Activated T-helper 2 cell treated with anti-CD3 and anti-CD28 coated beads, Interferon-gamma antibody, Interleukin-2, Interleukin-4, amounts not matched to agents 10 μg/mL and 5 μg/mL and 100 μg/mL, durations not matched to agents 14 hours and 24 hours and 36 hours (primary cell): ENCODE results near the gene IL1RAPL2. TPM values are rescaled to one million over a fixed set of nuclear protein-coding genes. Genes with fewer than 3 reads are reported as not detected.

Experiments
- DNase-seq: peaks from one replicate; pipeline ENCODE4 v3.0.0; 2021; ENCODE audit warnings: low spot score
- H3K27ac Mint-ChIP-seq: one replicate; pipeline ENCODE4 v1.8.0; 2021; ENCODE audit warnings: mixed read lengths
- H3K27me3 Mint-ChIP-seq: one replicate; pipeline ENCODE4 v1.8.0; 2021; ENCODE audit warnings: low read depth, mixed read lengths
- H3K36me3 Mint-ChIP-seq: one replicate; pipeline ENCODE4 v1.8.0; 2021; ENCODE audit warnings: low read depth, mixed read lengths
- H3K4me1 Mint-ChIP-seq: one replicate; pipeline ENCODE4 v1.8.0; 2021; ENCODE audit warnings: low read depth, mixed read lengths
- H3K4me3 Mint-ChIP-seq: one replicate; pipeline ENCODE4 v1.8.0; 2021; ENCODE audit warnings: low read depth, mild to moderate bottlenecking, moderate library complexity, mixed read lengths
- H3K9me3 Mint-ChIP-seq: one replicate; pipeline ENCODE4 v1.8.0; 2021; ENCODE audit warnings: mixed read lengths
- intact Hi-C: fragments of 100-400 bp; cut with micrococcal nuclease; formaldehyde crosslinking; loops from one replicate; pipeline ENCODE4 v1.15.1; 2023
- total RNA-seq: library from RNA; stranded (reverse); gene quantifications from 2 replicates; pipeline ENCODE4 v1.2.3, GENCODE V29; 2022

IL1RAPL2 gene
- total RNA-seq, 1 donor from 2014 or later, result not detected

DNA sequence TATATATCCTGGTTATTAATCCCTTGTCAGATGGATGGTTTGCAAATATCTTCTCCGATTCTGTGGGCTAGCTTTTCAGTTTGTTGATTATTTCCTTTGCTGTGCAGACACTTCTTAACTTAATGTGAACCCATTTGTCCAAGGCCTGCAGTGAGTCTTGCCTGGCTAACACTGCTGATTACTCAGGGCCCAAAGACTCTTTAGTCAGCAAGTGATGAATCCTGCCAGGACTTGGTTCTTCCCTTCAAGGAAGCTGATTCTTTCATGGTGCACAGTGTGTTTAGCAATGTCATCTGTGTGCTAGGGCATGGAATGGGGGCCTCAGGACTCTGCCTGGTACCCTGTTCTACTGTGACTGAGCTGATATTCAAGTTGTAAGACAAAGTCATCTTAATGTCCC is 736.2 kb downstream of the IL1RAPL2 start:
- DNase-seq, result no peak
- H3K9me3 Mint-ChIP-seq, result no peaks in the 10 kb centered on the region
- H3K36me3 Mint-ChIP-seq, result no peaks in the 10 kb centered on the region
- no peak overlapping the region for H3K4me3 Mint-ChIP-seq
- no peak overlapping the region for H3K27ac Mint-ChIP-seq
- no peaks in the 10 kb centered on the region for H3K27me3 Mint-ChIP-seq
- H3K4me1 Mint-ChIP-seq, result no peaks in the 10 kb centered on the region
- intact Hi-C loops, result no loop called here

DNA sequence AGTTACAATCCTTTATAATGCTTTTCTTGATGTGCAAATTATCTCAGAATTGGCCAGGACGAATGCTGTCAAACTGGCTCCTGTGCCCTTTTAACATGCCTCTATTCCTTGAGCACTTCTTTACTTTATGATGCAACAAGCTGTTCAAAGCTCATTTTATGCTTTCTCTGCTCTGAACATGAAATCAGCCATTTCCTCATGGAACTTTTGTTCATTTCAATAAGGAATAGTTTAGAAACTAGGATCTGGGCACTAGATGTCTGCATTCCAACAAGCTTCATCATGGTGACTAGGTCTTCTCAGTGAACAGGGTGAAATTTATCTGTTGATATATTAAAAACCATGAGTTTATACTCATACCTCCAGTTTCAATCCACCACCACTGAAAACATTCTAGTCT is 741.8 kb downstream of the IL1RAPL2 start:
- H3K9me3 Mint-ChIP-seq, result no peaks in the 10 kb centered on the region
- no peaks in the 10 kb centered on the region for H3K4me1 Mint-ChIP-seq
- no peaks in the 10 kb centered on the region for H3K36me3 Mint-ChIP-seq
- no peak for DNase-seq
- intact Hi-C loops, result no loop called here
- no peak overlapping the region for H3K4me3 Mint-ChIP-seq
- no peak overlapping the region for H3K27ac Mint-ChIP-seq
- H3K27me3 Mint-ChIP-seq, result no peaks in the 10 kb centered on the region

DNA sequence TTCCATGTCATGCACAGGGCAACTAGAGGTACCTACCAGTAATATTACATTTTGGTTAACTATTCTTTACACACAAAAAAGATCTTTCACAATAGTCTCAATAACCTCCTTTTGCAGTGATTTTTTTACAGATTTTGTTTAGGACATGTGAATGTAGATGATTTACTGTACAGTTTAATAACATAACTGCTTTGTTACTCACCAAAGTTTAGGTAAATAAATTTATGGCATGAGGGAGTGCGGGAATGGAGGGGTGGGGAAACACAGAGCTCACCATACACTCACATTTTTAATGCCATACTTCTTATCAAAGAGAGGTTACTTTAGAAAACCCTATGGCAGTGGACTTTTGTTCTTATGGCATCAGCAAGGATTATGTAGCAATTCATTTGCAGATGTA is 747.6 kb downstream of the IL1RAPL2 start:
- H3K27me3 Mint-ChIP-seq, result no peaks in the 10 kb centered on the region
- H3K27ac Mint-ChIP-seq, result no peak overlapping the region
- H3K4me3 Mint-ChIP-seq, result no peak overlapping the region
- H3K36me3 Mint-ChIP-seq, result no peaks in the 10 kb centered on the region
- no peak for DNase-seq
- H3K9me3 Mint-ChIP-seq, result no peaks in the 10 kb centered on the region
- intact Hi-C loops, result no loop called here
- H3K4me1 Mint-ChIP-seq, result no peaks in the 10 kb centered on the region

DNA sequence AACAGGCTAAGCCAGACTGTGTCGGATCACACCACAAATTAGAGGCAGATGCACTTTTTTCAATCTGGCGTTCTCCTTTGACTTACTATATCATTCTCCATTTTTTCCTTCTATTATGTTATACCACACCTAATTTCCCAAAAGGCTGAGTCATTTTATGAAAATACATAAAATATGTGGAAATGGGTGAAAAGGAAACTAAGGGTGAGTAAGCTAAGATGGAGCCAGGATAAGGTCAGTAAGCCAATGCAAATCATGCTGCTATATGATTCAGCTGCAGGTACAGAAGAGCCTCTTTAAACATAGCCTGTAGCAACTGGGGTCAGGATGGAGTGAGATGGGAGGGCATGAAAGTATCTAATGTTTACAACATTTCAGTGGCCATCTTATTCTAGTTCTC is 748.5 kb downstream of the IL1RAPL2 start:
- intact Hi-C loops, result no loop called here
- no peaks in the 10 kb centered on the region for H3K9me3 Mint-ChIP-seq
- no peaks in the 10 kb centered on the region for H3K36me3 Mint-ChIP-seq
- no peak overlapping the region for H3K27ac Mint-ChIP-seq
- H3K4me1 Mint-ChIP-seq, result no peaks in the 10 kb centered on the region
- H3K27me3 Mint-ChIP-seq, result no peaks in the 10 kb centered on the region
- H3K4me3 Mint-ChIP-seq, result no peak overlapping the region
- no peak for DNase-seq

DNA sequence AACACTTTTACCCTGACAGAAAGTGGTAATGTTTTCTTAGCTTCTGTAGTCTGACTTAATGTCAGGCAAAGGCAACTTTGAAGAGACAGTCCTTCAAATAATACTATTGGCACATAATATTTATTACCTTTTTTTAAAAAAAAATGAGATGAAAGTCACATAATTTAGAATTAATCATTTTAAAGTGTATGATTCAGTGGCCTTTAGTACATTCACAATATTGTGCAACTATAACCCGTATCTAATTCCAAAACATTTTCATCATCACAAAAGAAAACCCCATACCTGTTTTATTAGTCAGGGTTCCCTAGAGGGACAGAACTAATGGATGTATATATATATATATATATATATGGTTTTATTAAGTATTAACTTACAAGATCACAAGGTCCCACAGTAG is 749.2 kb downstream of the IL1RAPL2 start:
- DNase-seq, result no peak
- Mint-ChIP-seq H3K4me3 (no peak overlapping the region), H3K9me3 (no peaks in the 10 kb centered on the region)

DNA sequence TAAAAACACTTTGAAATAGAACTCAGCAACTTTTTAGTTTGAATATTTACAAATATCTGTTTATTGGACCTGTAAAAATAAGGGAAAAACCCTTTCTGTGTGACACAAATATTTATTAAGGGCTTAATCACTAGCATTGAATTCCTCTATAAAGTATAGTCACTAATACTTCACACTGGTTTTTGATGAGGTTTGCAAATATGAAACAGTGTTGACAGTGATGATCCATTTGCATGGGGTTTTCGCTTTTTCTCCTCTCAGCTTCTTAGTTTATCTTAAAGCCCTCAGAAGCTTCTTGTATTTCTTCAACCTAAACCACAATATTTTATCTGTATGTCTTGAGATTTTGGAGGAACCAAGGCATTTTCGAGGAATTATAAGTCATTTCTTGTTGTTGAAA is 751.1 kb downstream of the IL1RAPL2 start:
- no peaks in the 10 kb centered on the region for H3K36me3 Mint-ChIP-seq
- H3K27ac Mint-ChIP-seq, result no peak overlapping the region
- no peak overlapping the region for H3K4me3 Mint-ChIP-seq
- no peaks in the 10 kb centered on the region for H3K4me1 Mint-ChIP-seq
- no peaks in the 10 kb centered on the region for H3K9me3 Mint-ChIP-seq
- H3K27me3 Mint-ChIP-seq, result no peaks in the 10 kb centered on the region
- no peak for DNase-seq
- intact Hi-C loops, result no loop called here

More for the DNA sequence above, 749.2 kb downstream of the IL1RAPL2 start:
- Mint-ChIP-seq H3K27ac (no peak overlapping the region), H3K4me1 (no peaks in the 10 kb centered on the region), H3K36me3 (no peaks in the 10 kb centered on the region), H3K27me3 (no peaks in the 10 kb centered on the region)
- intact Hi-C loops, result no loop called here

DNA sequence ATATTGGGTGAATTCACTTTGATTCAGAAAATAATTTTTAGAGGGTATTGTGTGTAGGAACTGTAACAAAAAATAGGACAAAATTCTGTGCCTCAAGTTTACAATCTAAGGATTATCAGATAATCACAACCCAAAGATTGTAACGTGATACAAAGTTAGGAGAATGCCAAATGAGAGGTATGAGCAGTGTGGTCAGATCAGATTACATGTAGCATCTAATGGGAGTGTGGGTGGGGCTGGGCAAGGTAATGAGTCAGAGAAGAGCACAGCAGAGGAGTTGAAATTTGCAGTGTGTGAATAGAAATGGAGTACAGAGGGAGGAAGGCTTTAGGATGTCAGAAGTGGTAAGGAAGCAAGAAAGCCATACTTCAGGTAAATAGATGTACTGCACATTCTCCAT is 757.9 kb downstream of the IL1RAPL2 start:
- no peaks in the 10 kb centered on the region for H3K36me3 Mint-ChIP-seq
- no peaks in the 10 kb centered on the region for H3K9me3 Mint-ChIP-seq
- no peak overlapping the region for H3K27ac Mint-ChIP-seq
- H3K4me1 Mint-ChIP-seq, result no peaks in the 10 kb centered on the region
- H3K27me3 Mint-ChIP-seq, result no peaks in the 10 kb centered on the region
- H3K4me3 Mint-ChIP-seq, result no peak overlapping the region
- intact Hi-C loops, result no loop called here
- DNase-seq, result no peak

DNA sequence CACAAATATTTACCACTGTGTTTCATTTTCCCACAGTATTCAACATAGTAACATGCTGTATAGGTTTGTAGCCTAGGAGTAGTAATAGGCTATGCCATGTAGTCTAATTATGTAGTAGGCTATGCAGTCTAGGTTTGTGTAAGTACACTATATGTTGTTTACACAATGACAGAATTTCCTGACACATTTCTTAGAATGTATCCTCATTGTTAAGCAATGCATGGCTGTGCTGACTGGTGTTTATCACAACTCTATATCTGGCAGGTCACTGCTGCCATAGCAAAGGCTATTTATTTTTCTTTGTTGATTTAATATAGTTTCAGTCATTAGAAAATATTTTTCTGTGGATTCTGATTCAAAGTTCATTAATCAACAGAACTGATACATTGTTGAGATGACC is 762.8 kb downstream of the IL1RAPL2 start:
- DNase-seq, result no peak
- H3K27me3 Mint-ChIP-seq, result no peaks in the 10 kb centered on the region
- H3K4me3 Mint-ChIP-seq, result no peak overlapping the region
- no peaks in the 10 kb centered on the region for H3K9me3 Mint-ChIP-seq
- intact Hi-C loops, result no loop called here
- no peaks in the 10 kb centered on the region for H3K4me1 Mint-ChIP-seq
- no peaks in the 10 kb centered on the region for H3K36me3 Mint-ChIP-seq
- no peak overlapping the region for H3K27ac Mint-ChIP-seq

DNA sequence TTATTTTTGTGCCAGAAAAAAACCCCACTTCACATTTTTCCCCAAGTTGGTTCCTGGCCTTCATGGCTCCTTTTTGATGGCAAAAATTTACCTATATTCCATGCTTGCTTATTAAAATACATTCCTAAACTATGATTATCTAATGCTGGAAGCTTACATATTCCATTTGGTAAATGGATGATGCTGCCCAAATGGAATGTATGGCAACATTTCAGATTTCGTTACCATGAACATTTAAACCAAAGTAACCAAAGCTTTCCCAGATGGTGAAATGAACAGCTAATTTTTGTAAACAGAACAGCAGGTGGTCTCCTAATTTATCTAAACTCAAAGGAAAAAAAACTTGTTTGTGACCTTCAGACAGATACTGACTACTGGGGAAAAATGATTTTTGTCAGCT is 765.2 kb downstream of the IL1RAPL2 start:
- H3K27me3 Mint-ChIP-seq, result no peaks in the 10 kb centered on the region
- H3K9me3 Mint-ChIP-seq, result no peaks in the 10 kb centered on the region
- no peak overlapping the region for H3K27ac Mint-ChIP-seq
- no peak for DNase-seq
- intact Hi-C loops, result no loop called here
- H3K36me3 Mint-ChIP-seq, result no peaks in the 10 kb centered on the region
- H3K4me3 Mint-ChIP-seq, result no peak overlapping the region
- H3K4me1 Mint-ChIP-seq, result no peaks in the 10 kb centered on the region

DNA sequence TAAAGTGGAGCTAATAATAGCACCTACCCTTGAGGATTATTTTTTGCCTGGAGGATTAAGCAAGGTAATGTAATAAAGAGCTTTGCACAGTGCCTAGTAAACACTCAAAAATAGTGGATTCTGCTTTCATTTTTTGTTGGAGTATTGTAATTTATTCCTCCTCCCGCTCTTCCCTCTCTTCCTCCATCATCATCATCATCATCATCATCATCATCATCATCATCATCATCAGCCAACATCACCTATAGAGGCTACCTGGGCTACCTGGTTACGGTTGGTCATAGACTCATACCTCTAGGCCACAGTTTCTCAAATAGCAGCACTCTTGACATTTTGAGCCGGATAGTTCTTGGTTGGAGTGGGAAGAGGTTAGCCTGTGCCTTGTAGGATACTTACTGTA is 781.4 kb downstream of the IL1RAPL2 start:
- Mint-ChIP-seq H3K4me3 (no peak overlapping the region), H3K27ac (no peak overlapping the region), H3K27me3 (no peaks in the 10 kb centered on the region), H3K4me1 (no peaks in the 10 kb centered on the region), H3K9me3 (peaks cover 13% of the 10 kb centered on the region), H3K36me3 (no peaks in the 10 kb centered on the region)
- DNase-seq, result no peak
- intact Hi-C loops, result no loop called here

DNA sequence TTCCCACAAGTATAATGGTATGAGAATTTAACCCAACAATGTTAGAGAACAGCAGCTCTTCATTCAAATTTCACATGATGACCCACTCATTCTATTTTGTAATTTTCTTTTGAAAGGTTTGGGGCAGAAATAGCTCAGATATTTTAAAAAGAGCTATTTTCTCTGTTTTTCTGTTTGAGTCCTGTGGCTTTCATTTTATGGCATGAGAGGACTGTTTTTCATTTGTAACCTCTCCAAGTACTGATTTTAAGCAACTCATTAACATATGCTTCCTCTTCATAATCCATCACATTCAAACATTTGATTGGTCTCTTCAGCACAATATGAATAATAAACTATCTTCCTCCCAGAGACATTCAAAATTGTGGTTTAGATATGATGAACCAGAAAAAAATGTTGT is 783.5 kb downstream of the IL1RAPL2 start:
- Mint-ChIP-seq H3K4me1 (no peaks in the 10 kb centered on the region), H3K9me3 (peaks cover 13% of the 10 kb centered on the region), H3K4me3 (no peak overlapping the region), H3K27ac (no peak overlapping the region), H3K36me3 (no peaks in the 10 kb centered on the region), H3K27me3 (no peaks in the 10 kb centered on the region)
- no peak for DNase-seq
- intact Hi-C loops, result no loop called here

DNA sequence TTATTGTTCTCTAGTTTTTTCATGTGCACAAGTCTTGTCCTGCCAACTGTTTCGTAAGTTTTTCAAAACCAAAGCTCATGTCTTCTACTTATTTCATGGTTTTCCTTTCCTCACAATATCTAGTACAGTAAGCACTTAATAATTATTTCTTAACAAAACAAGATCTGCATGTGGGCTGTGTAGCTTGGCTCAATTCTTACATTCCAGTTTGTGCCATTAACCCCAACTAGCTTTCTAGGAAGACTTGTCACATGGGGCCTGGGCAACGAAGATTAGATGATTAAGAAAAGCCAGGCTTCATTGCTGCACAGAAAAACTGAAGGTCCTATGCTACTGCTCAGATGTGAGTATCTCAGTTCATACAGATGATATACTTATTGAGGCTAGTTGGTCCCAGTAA is 809.8 kb downstream of the IL1RAPL2 start:
- Mint-ChIP-seq H3K4me1 (no peaks in the 10 kb centered on the region), H3K4me3 (no peak overlapping the region), H3K9me3 (peaks cover 11% of the 10 kb centered on the region), H3K27ac (no peak overlapping the region), H3K27me3 (no peaks in the 10 kb centered on the region), H3K36me3 (no peaks in the 10 kb centered on the region)
- no peak for DNase-seq
- intact Hi-C loops, result no loop called here

DNA sequence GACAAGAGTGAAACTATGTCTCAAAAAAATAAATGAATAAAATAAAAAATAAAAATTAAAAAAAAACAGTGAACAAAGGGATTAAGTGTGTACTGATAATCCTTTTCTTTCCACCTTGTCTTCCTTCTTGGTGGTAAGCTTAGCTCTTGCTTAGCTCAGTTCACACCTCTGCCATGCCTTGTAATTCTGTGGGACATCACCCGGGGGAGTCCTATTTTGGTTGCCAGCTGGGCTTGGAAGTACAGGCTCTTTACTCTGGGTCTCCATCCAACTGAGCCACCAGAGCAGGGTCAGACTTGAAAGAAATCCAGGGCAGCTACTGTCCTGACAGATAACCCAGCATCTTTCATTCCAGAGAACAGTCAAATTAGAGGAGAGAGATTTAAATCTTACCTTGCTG is 858.7 kb downstream of the IL1RAPL2 start:
- DNase-seq, result no peak
- Mint-ChIP-seq H3K27ac (no peak overlapping the region), H3K9me3 (no peaks in the 10 kb centered on the region), H3K27me3 (no peaks in the 10 kb centered on the region), H3K4me1 (no peaks in the 10 kb centered on the region), H3K4me3 (no peak overlapping the region), H3K36me3 (no peaks in the 10 kb centered on the region)
- intact Hi-C loops, result no loop called here

DNA sequence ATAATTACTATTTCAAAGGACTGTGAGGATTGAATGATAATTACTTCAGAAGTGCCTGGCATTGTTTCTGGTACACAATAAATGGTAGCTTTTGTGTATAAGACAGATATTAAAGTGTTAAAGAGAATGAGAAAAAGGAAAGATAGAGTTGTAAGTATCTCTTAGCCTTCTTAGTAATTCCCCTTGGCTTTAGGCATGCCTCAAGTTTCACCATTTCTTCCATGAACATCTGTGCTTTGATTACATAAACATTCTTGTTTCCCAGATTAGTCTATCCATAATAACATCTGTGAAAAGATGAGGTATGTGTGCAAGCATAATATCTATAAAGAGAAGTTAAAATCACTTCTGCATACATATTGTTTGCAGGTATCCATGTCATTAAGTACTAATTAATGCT is 885.4 kb downstream of the IL1RAPL2 start:
- Mint-ChIP-seq H3K36me3 (no peaks in the 10 kb centered on the region), H3K27ac (no peak overlapping the region), H3K4me1 (no peaks in the 10 kb centered on the region), H3K9me3 (no peaks in the 10 kb centered on the region), H3K27me3 (no peaks in the 10 kb centered on the region), H3K4me3 (no peak overlapping the region)
- intact Hi-C loops, result no loop called here
- DNase-seq, result no peak
